HepG2 (cell line): ENCODE data around the gene UNC13D. TPM values are rescaled to one million over a fixed set of nuclear protein-coding genes. Genes with fewer than 3 reads are reported as not detected.

Source experiments
- ATF3 ChIP-seq: sonication (generic); formaldehyde crosslinking; IDR thresholded peaks from 2 replicates; pipeline ENCODE4 v1.4.0; 2020; ENCODE audit warnings: missing genetic modification reagents
- ATRX ChIP-seq: sonication (generic); formaldehyde crosslinking; IDR thresholded peaks from 2 replicates; pipeline ENCODE4 v1.4.0; 2020; ENCODE audit warnings: missing genetic modification reagents, borderline replicate concordance
- CAMTA2 ChIP-seq: sonication (generic); formaldehyde crosslinking; IDR thresholded peaks from 2 replicates; pipeline ENCODE4 v1.4.0; 2020; ENCODE audit warnings: mild to moderate bottlenecking, missing genetic modification reagents, borderline replicate concordance
- DMTF1 ChIP-seq: sonication (generic); formaldehyde crosslinking; IDR thresholded peaks from 2 replicates; pipeline ENCODE4 v1.4.0; 2020; ENCODE audit warnings: mild to moderate bottlenecking, missing genetic modification reagents
- GMEB1 ChIP-seq: sonication (generic); formaldehyde crosslinking; IDR thresholded peaks from 2 replicates; pipeline ENCODE4 v1.5.1; 2020; ENCODE audit warnings: missing genetic modification reagents, mild to moderate bottlenecking, borderline replicate concordance
- HMG20B ChIP-seq: conservative IDR thresholded peaks from 2 replicates; pipeline ENCODE4 v1.6.1; 2016; ENCODE audit warnings: missing genetic modification reagents, missing compliant biosample characterization
- NCOA2 ChIP-seq: sonication (generic); formaldehyde crosslinking; IDR thresholded peaks from 2 replicates; pipeline ENCODE4 v1.8.0; 2022; ENCODE audit warnings: inconsistent platforms
- PHF21A ChIP-seq: sonication (generic); formaldehyde crosslinking; IDR thresholded peaks from 2 replicates; pipeline ENCODE4 v1.5.0; 2020; ENCODE audit warnings: mild to moderate bottlenecking, missing genetic modification reagents
- RAD21 ChIP-seq: fragments of 450-650 bp; formaldehyde crosslinking; IDR thresholded peaks from 2 replicates; pipeline ENCODE4 v1.5.0; 2020; ENCODE audit warnings: mild to moderate bottlenecking
- SP140L ChIP-seq: sonication (generic); formaldehyde crosslinking; IDR thresholded peaks from 2 replicates; pipeline ENCODE4 v1.4.0; 2020; ENCODE audit warnings: missing genetic modification reagents, borderline replicate concordance
- XRCC5 ChIP-seq: fragments of 200-400 bp; formaldehyde crosslinking; optimal IDR thresholded peaks from 2 replicates; pipeline ENCODE3; 2017; ENCODE audit warnings: mild to moderate bottlenecking, low read length
- ZNF10 ChIP-seq: sonication (generic); formaldehyde crosslinking; IDR thresholded peaks from 2 replicates; pipeline ENCODE4 v1.4.0; 2020; ENCODE audit warnings: mild to moderate bottlenecking, low read depth, missing genetic modification reagents, borderline replicate concordance
- ZNF18 ChIP-seq: sonication (generic); formaldehyde crosslinking; IDR thresholded peaks from 2 replicates; pipeline ENCODE4 v1.8.0; 2022; ENCODE audit warnings: mild to moderate bottlenecking, missing genetic modification reagents; ENCODE audit not compliant: insufficient replicate concordance
- ZNF34 ChIP-seq: sonication (generic); formaldehyde crosslinking; IDR thresholded peaks from 2 replicates; pipeline ENCODE4 v1.4.0; 2020; ENCODE audit warnings: mild to moderate bottlenecking, missing genetic modification reagents, borderline replicate concordance
- ZNF572 ChIP-seq: sonication (generic); formaldehyde crosslinking; IDR thresholded peaks from 2 replicates; pipeline ENCODE4 v1.5.1; 2020; ENCODE audit warnings: mild to moderate bottlenecking, missing genetic modification reagents
- ZNF709 ChIP-seq: sonication (generic); formaldehyde crosslinking; IDR thresholded peaks from 2 replicates; pipeline ENCODE4 v1.5.0; 2020; ENCODE audit warnings: mild to moderate bottlenecking, missing genetic modification reagents
- ZSCAN5A ChIP-seq: sonication (generic); formaldehyde crosslinking; IDR thresholded peaks from 2 replicates; pipeline ENCODE4 v1.8.0; 2022; ENCODE audit warnings: mild to moderate bottlenecking, missing genetic modification reagents, borderline replicate concordance
- polyA plus RNA-seq, 8 experiments: library from polyadenylated mRNA; depleted of rRNA in 3 of 8; stranded (reverse) in 7 of 8; unstranded in 1 of 8; fragments of >200 nt; fragmentation: Illumina TruSeq in 4 of 8; extraction: Trizol in 4 of 8; gene quantifications; 2 replicates each; pipeline versions ENCODE4 v1.2.1 to v1.2.3, GENCODE V29; 2011 to 2016; ENCODE audit warnings: low read depth in 4 of 8, missing spikeins in 1 of 8, mixed read lengths in 1 of 8; ENCODE audit not compliant: insufficient read depth in 1 of 8
- total RNA-seq, 5 experiments: library from RNA; depleted of rRNA; stranded (reverse); fragments of >200 nt; fragmentation: Illumina TruSeq; extraction: Trizol; gene quantifications; 2 replicates each; pipeline ENCODE4 v1.2.3, GENCODE V29; 2016; ENCODE audit warnings: low read depth in 1 of 5

Gene UNC13D
- total and polyA plus RNA-seq, 2 of the 13 experiments (the other 11 are each of a cell fraction or from before 2014, with no cell fraction given): 29.7 to 42.7 TPM

GRCh38 chr17:75844530-75845057 is 390 bp upstream of the UNC13D start (continued):
- TF ChIP-seq ZNF709 (CRISPR knock-in tag) (peak; percentile 52; the same call in 1 of the 2 replicates), ATRX (CRISPR knock-in tag) (no peak), GMEB1 (CRISPR knock-in tag) (no peak; the same call in 1 of the 2 replicates), PHF21A (peak; percentile 41), RAD21 (CRISPR knock-in tag) (no peak; the same call in 1 of the 2 replicates), ZNF34 (CRISPR knock-in tag) (no peak), ZNF18 (CRISPR knock-in tag) (peak; percentile 1), ZNF572 (CRISPR knock-in tag) (no peak), ATF3 (CRISPR knock-in tag) (peak; percentile 63; the same call in 1 of the 2 replicates), CAMTA2 (no peak), XRCC5 (no peak), DMTF1 (CRISPR knock-in tag) (no peak), ZNF10 (CRISPR knock-in tag) (no peak), SP140L (CRISPR knock-in tag) (no peak), ZSCAN5A (CRISPR knock-in tag) (no peak), HMG20B (0 out of 2 replicates have a peak, but pooled peaks have one; percentile 4), NCOA2 (CRISPR knock-in tag) (no peak; the same call in 1 of the 2 replicates)
